ENCODE measurements around the gene PPP1R2C. TPM values are rescaled to one million over a fixed set of nuclear protein-coding genes. Genes with fewer than 3 reads are reported as not detected.

Gene PPP1R2C
- total and polyA plus RNA-seq, 12 donors: not detected

DNA sequence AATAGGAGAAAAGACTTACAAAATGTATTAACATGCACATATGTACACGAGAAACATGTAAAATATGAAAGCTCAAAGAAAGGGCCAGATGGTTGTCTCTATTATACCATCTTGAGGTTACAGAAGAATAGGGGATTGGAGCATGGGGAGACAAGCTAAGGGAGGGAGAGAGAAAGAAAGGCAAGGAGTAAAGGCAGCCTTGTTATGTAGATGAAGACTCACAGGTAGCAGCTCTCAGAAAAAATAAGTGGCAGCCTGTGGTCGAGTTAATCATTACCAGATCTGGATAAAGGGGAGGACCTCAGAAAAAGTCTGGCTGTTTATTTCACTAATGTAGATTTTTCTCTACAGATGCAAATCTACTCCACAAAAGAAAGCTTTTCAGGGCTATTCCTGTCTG is 26.6 kb upstream of the PPP1R2C start:
- intact Hi-C loops (cut with DNase I): no loop called here
- Histone ChIP-seq H3K27me3 (peaks cover 6% of the 10 kb centered on the region), H3K9me3 (replicated peaks in 1 of 3) (no peaks in the 10 kb centered on the region), H3K4me3 (no peak overlapping the region), H3K36me3 (replicated peaks in 1 of 2) (no peaks in the 10 kb centered on the region), H3K27ac (no peak overlapping the region), H3K4me1 (replicated peaks in 1 of 2) (no peaks in the 10 kb centered on the region)
- no peak for DNase-seq
- 39 to 77% (median 57%) methylated on average over 2 of the region's 2 CpGs for WGBS, 4 donors
- TF ChIP-seq, protein P1, sequence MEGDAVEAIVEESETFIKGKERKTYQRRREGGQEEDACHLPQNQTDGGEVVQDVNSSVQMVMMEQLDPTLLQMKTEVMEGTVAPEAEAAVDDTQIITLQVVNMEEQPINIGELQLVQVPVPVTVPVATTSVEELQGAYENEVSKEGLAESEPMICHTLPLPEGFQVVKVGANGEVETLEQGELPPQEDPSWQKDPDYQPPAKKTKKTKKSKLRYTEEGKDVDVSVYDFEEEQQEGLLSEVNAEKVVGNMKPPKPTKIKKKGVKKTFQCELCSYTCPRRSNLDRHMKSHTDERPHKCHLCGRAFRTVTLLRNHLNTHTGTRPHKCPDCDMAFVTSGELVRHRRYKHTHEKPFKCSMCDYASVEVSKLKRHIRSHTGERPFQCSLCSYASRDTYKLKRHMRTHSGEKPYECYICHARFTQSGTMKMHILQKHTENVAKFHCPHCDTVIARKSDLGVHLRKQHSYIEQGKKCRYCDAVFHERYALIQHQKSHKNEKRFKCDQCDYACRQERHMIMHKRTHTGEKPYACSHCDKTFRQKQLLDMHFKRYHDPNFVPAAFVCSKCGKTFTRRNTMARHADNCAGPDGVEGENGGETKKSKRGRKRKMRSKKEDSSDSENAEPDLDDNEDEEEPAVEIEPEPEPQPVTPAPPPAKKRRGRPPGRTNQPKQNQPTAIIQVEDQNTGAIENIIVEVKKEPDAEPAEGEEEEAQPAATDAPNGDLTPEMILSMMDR (IDR thresholded peaks at IDR 0.05): no peak
- TF ChIP-seq POLR2A (IDR thresholded peaks at IDR 0.05): no peak

DNA sequence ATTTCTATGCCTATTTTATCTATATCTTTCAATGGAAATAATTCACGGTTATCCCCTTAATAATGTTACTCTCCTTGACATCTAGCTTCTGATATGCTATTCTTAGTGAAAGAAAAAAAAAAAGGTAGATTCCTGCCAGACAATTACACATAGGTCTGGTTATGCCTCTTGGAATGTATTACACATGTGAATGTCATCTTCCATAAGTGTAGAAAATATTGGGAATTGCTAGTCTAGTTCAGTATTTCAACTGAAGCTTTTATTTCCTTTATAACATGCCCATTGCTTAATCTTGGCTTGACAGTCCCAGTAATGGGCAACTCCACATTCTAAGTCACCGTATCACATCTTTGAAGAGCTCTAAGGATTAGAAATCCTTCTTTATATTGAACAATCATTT is 25.4 kb upstream of the PPP1R2C start:
- DNase-seq: no peak
- WGBS, 4 donors: 68 to 76% (median 72%) methylated on average over 2 of the region's 2 CpGs
- intact Hi-C loops (cut with DNase I): no loop called here
- Histone ChIP-seq H3K27me3 (peaks cover 6% of the 10 kb centered on the region), H3K4me1 (replicated peaks in 1 of 2) (no peaks in the 10 kb centered on the region), H3K4me3 (no peak overlapping the region), H3K36me3 (replicated peaks in 1 of 2) (no peaks in the 10 kb centered on the region), H3K27ac (no peak overlapping the region), H3K9me3 (replicated peaks in 1 of 3) (no peaks in the 10 kb centered on the region)
- TF ChIP-seq POLR2A (IDR thresholded peaks at IDR 0.05): no peak
- TF ChIP-seq, protein P1 (IDR thresholded peaks at IDR 0.05): no peak

DNA sequence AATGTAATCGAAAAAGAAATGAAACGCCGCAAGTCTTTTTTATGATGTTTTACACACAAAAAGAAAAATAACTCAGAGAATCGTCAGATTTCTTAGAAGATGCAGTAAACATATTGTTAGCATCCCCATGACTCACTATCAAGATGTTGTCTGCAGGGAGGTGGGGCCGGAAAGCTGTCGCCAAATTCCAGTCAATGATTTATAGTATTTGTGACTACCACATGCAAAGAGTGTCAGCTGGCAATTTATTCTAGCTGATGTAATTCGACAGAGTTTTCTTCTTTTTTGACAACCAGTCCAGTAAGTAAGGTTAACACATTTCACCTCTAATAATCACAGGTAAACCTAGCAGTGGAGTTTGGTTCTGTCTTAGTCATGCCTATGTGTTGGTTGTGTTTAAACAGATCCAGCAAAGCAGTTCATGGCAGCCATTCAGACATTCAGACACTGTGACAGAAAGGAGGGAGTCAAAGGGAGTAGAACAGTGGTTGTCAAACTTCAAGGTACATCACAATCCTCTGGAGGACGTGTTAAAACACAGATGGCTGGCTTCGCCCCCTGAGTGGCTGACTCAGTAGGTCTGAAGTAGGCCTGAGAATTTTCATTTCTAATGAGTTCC is 19.8 kb upstream of the PPP1R2C start:
- Histone ChIP-seq H3K9me3 (replicated peaks in 1 of 3) (no peaks in the 10 kb centered on the region), H3K36me3 (replicated peaks in 1 of 2) (no peaks in the 10 kb centered on the region), H3K4me3 (no peak overlapping the region), H3K27me3 (peaks cover 6% of the 10 kb centered on the region), H3K27ac (no peak overlapping the region), H3K4me1 (replicated peaks in 1 of 2) (no peaks in the 10 kb centered on the region)
- intact Hi-C loops (cut with DNase I): no loop called here
- DNase-seq: no peak
- TF ChIP-seq, protein P1 (IDR thresholded peaks at IDR 0.05): no peak
- no peak for TF ChIP-seq POLR2A (IDR thresholded peaks at IDR 0.05)
- WGBS, 4 donors: 64 to 72% (median 70%) methylated on average over 7 to 9 of the region's 9 CpGs

DNA sequence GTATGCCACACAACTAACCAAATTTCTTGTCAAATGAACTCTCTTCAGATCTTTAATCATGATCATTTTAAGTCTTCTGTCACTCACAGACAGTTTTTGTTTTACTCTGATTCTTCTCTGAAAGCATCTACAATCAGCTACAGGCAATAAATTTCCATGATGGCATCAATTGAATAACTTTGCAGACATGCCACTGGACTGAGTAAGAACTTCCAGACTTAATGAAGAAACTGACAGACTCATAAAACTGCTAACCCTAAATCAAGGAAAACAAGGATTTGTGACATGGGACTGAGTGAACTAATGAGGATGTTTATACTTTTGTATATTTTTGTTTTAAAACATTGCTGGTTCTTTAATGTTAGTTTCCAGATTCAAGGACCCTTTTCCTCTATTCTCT is 5.5 kb upstream of the PPP1R2C start:
- no peak overlapping the region for H3K4me3 ChIP-seq
- H3K4me1 ChIP-seq (replicated peaks in 1 of 2): no peaks in the 10 kb centered on the region
- no peaks in the 10 kb centered on the region for H3K9me3 ChIP-seq (replicated peaks in 1 of 3)
- TF ChIP-seq, protein P1 (IDR thresholded peaks at IDR 0.05): no peak
- no peak for TF ChIP-seq POLR2A (IDR thresholded peaks at IDR 0.05)
- intact Hi-C loops (cut with DNase I): no loop called here
- H3K27ac ChIP-seq: no peak overlapping the region
- no peaks in the 10 kb centered on the region for H3K27me3 ChIP-seq
- no peak for DNase-seq
- H3K36me3 ChIP-seq (replicated peaks in 1 of 2): no peaks in the 10 kb centered on the region

All from adrenal gland (tissue), 12 donors.